PC-9 (cell line): ENCODE results near the gene NEDD8.

Experiments
- CTCF ChIP-seq: fragments of 200-600 bp; sonication (generic); conservative IDR thresholded peaks from 2 replicates; pipeline ENCODE4 v1.6.1; 2017; ENCODE audit warnings: mixed run types, antibody characterized with exemption, mild to moderate bottlenecking, moderate library complexity
- EZH2 ChIP-seq: fragments of 200-600 bp; sonication (generic); IDR thresholded peaks from 2 replicates; pipeline ENCODE4 v1.8.0; 2017; ENCODE audit warnings: antibody characterized with exemption, low read depth

- TF ChIP-seq CTCF = no peak
- TF ChIP-seq EZH2 = no peak
Measured at GRCh38 chr14:24269368-24269767, 37.2 kb upstream of the NEDD8 start.
